NK-92 (cell line): ENCODE results near the gene ZNF789.
"Not testable (repeated sequence)": the region's sequence is repeated elsewhere in the genome, so short reads cannot be mapped to it uniquely, and the experiment has no call there.

Source experiments
- DNase-seq: peaks from one replicate; lab custom pipeline; 2025; ENCODE audit not compliant: unreplicated experiment; lab: John Stamatoyannopoulos, UW

ZNF789 gene

DNA sequence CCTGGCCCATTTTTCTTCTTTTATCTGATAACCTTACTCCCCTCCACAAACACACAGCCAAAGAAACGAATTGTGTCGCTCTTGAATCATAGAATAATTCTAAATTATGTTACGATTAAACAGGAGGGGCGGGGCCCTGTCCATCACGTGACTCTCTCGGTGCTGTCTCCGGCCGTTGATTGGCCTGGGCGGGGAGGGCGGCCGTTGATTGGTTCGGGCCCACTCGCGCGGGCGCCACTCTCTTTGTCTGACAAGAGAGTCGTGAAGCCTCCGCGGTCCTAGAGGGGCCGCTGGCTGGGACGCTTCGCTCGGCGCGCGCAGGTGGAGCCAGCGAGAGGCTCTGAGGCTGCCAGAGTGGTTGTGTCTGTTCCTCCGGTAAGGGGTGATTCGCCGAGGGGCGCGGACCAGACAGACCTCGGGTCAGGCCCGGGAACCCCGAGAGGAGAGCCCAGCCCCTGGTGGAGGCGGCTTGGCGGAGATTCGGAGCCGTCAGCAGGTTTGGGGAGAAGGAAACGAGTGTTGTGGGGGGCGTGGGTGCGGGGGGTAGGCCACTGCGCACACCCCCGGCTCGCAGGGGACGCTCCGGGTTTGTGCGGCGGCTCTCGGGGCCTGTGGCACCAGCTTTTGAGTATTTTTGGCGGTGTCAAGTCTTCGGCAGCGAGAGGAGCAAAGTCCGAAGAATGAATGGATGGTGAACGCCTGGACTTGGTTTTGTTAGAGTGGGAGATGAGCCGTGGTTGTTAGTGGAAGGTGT, at the start of gene ZNF789:
ZNF789 (plus strand) TSS at position 330 of the 754 bp plus-strand sequence. CDS start 3,567 bp downstream, outside the sequence.
- peak; percentile 87 for DNase-seq

GRCh38 chr7:99424932-99425730, 47.6 kb upstream of the ZNF789 start:
- no peak for DNase-seq

DNA sequence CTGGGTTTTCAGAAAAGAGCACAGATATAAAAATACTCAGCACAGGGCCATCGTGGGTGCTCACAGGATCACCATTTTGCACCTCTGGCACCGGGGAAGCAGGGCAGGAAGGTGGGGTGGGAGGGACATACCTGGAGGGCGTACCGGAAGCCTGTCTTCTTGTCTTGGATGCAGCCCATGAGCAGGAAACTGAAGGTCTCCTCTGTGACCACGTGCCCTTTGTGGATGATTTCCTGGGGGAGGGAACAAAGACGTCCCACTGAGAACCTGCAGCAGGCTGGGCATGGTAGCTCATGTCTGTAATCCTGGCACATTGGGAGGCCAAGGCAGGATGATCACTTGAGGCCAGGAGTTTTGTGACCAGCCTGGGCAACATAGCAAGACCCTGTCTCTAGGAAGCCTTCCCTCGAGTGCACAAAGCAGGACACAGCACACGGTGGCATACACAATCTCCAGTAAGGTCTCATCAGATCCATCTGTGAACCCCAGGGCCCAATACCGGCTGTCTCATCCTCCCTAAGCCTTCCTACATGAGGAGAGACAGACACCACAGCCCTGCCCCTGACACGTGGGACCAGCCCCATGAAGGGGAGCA, 43.6 kb upstream of the ZNF789 start:
- no peak for DNase-seq

DNA sequence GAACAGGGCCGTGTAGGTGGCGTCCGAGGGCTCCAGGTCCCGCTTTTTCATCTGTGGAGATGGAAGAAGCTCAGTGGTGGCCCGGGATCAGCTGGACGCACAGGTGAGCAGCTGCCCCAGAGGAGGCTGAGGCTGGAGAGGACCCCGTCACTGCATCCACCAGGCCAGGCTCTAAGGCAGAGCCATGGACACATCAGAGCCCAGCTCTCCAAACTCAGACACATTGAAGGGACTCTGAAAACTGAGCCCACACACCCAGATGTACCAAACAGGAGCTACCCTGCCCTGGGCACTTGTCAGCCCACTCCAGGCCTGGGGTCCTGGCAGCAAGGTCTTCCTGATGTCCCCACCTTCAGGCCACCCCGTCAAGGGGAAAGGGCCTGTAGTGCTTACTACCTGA, 42.9 kb upstream of the ZNF789 start:
- DNase-seq: no peak

- not testable (repeated sequence) for DNase-seq
These were observed 40.7 kb upstream of the ZNF789 start for GRCh38 chr7:99431756-99432540.

GRCh38 chr7:99433158-99433557, 39.5 kb upstream of the ZNF789 start:
- DNase-seq: no peak

GRCh38 chr7:99437946-99438572, 34.6 kb upstream of the ZNF789 start:
- no peak for DNase-seq

DNA sequence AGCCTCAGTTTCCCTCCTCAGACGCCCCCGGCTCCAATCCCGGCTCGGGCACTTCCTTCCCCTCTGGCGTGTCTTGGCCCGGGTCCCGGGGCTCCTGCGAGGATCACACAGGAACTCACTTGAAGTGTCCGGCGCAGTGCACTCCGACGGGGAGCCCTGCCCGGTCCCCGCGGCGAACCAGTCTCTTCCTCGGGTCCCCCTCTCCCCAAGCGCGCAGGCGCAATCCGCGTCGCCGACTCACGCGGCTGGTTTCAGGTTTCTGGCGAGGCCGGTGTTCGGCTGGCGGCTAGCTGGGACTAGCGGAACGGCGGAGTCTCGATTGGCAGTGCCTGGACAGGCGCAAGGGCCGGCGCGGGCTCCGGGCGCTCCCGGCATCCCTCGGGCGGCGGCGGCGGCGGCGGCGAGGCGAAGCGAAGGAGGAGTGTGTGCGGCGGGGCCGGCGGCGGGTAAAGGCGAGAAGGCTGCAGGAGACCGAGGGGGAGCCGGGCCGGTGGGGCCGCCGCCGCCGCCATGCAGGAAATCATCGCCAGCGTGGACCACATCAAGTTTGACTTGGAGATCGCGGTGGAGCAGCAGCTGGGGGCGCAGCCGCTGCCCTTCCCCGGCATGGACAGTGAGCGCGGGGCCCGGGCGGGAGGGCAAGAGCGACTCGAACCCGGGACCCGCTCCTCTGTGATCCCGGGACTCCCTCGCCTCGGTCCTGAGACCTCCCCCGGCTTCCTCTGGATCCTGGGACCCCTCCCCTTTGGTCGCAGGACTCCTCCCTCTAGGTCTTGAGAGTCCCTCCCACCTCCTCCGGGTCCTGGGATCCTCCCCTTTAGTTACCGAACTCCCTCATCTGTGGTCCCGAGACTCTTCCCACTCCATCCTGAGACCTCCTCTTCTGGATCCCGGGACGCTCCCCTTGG, 33.9 kb upstream of the ZNF789 start, which contains the start of the genes CPSF4 and PTCD1:
CPSF4 (plus strand) TSS at position 371 of the 908 bp plus-strand sequence; CDS start at position 511, 140 bp downstream.
PTCD1 (minus strand) TSS at position 226 of the 908 bp plus-strand sequence. CDS start 3,556 bp downstream, outside the sequence.
- no peak for DNase-seq

GRCh38 chr7:99440195-99440594, 32.5 kb upstream of the ZNF789 start:
- DNase-seq: no peak

GRCh38 chr7:99446096-99446495, 26.6 kb upstream of the ZNF789 start:
- DNase-seq: no peak

GRCh38 chr7:99447943-99448342, 24.7 kb upstream of the ZNF789 start:
- no peak for DNase-seq

DNA sequence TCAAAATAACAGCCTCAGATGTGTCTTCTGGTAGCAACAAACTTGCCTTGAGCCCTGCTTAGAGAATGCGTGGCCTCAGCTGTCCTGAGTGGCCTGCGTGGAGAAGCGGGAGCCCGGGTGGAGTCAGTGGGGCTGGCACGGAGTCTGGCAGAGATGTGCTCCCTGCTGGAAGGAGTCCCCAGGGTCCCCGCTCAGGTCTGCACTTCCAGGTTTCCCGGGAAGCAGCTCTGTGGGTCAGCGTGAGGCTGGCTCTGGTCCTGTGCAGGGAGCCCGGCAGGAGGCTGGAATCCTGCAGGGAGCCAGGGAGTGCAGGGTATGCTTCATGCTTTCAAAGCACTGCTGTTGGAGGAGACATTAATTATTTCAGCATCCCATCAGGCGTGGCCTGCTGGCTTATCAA, 23.8 kb upstream of the ZNF789 start:
- no peak for DNase-seq

DNA sequence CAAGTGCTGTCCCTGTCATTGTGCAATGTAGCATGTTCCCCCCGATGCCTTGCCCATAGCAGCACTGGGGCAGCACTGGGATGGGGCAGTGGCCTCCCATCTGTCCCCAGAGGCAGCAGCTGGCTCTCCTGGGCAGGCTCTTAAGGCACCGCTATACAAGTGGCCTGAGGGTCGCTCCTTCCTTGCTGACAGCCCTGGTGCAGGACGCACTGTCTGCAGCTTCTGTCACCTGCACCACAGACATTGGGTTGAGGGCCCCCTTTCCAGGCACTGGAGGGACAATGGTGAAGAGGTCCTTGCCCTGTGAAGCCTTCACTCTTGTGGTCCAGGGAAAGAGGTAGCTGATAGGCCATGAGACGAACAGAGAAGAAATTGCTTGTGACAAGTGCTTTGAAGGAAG, 23.4 kb upstream of the ZNF789 start:
- DNase-seq: no peak

DNA sequence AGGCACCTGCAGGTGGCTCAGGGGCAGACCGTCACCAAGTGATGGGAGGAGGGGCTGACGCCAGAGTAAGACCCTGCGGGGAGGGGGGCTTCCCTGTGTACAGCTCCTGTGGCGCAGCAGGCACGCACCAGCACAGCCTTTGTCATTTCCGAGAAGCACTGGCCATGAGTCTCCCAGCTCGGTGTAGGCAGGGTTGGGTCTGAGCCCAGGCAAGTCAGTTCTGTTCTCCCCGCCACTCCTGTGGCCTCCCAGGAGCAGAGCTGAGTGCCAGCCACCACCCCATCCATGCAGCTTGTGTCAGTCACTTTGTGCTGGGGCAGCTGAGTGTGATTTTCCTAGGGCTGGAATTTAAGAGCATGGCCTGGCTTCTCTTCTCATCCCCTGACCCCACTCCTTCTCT, 20.8 kb upstream of the ZNF789 start:
- DNase-seq: no peak

GRCh38 chr7:99452541-99452940, 20.1 kb upstream of the ZNF789 start:
- DNase-seq: no peak

- DNase-seq: no peak
These were observed 19.6 kb upstream of the ZNF789 start for GRCh38 chr7:99453105-99453504.

GRCh38 chr7:99455874-99456273, 16.8 kb upstream of the ZNF789 start:
- no peak for DNase-seq

DNA sequence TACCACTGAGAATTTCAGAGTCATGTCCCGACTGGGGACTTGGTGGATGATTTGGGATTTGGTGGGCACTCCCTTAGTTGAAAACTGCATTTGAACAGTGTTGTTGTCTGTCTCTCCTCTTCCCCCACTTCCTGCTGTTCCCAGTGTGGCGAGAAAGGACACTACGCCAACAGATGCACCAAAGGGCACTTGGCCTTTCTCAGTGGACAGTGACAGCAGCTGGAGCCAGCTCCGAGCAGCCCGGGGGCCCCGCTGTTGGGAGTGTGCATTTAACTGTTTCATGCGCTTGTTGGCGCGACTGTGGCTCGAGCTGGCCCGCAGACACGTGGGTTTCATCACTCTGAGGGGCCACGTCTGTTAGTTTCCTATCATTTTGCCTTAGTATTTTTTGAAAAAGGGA, 16.4 kb upstream of the ZNF789 start:
- DNase-seq: no peak

DNA sequence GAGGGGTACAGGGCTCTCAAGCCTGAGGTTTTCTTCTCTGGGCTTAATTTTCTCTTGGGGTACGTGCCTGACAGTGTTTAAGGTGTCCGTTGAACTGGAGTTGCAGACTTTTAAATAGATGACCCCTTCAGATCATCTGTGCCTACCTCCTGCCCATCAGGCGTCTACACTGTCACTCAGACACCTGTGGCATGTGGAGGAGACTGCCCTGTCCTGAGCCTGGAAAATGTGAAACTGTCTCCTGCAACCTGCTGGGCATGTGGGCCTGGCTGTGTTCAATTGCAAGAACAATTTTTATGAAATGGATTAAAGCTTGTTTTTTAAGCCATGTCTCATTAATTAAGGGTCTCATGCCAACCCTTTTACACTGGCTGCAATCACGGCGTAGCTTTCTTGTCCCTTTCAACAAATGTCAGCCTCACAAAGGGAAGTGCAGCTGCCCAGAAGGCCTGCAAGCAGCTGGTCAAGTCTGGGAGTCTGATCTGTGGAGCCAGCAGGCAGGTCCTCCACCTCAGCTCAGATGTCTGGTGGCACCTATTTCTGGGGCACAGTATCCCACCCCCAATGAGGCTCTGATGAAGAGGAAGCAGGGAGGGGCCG, 15.5 kb upstream of the ZNF789 start:
- DNase-seq: no peak
